Suppressor macrophage treated with lipopolysaccharide for 4 hours (primary cell): ENCODE measurements around the gene CELF1.
"Not testable (repeated sequence)": the region's sequence is repeated elsewhere in the genome, so short reads cannot be mapped to it uniquely, and the experiment has no call there.

Source experiments
- DNase-seq: peaks from one replicate; pipeline ENCODE4 v3.0.0-alpha.2; 2020

The CELF1 gene

DNA sequence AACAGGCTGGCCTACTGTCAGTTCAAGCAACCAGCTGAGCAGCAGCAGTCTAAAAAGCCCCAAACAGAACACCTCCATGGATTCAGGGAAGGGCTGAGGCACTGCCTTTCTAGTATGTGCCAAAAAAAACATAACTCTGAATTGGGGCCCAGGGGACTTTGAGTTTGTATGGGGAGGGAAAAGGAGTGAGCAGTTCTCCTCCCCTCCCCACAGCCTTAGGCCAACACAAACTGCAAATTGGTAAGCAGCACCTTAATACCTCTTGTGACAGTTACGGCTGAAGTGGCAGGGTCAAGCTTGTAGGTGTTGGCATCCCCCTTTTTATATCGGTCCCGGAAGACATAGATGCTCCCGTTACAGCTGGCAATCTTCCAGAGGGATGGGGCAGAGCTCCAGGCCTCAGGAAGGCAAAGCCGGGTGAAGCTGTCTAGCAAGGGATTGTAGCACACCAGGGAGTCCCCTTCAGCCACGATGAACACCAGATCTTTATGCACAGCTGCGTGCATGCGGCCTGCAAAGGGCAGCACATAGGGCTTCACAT lies 19.9 kb upstream of the CELF1 start:
- no peak for DNase-seq

GRCh38 chr11:47571895-47572294 lies 19.0 kb upstream of the CELF1 start:
- no peak for DNase-seq

- DNase-seq = no peak
Measured at GRCh38 chr11:47571357-47571729, 18.4 kb upstream of the CELF1 start.

DNA sequence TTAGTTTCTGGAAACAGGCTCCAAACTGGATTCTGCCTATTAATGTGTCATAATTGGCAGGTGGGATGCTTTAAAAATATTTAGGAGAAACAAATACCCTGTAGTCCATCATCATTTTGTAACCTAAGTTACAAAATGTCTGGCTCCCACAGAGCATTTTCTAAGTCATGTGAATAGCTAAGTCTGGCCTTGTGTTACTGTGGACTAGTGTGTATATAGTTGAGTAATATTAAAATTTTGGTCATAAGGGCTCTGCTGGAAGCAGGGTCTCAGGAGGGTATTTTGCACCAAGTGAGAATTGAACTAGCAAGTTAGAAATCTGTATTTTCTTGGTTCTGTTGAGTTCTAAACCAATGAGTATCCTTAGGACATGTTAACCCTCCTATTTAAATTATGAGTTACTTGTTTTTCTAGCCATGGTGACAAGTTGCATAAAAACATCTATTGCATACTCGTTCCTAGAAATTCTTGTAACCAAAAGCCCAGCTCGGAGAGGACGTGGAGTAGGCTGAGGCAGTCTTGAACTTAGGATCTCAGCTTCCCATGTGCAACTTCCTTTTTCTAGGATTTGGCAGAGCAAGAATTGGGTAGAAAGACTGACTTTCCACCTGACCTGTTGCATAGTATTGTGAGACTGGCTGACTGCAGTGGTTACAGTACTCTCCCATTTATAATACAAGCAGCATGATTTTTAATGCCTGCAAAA lies 17.9 kb upstream of the CELF1 start:
- DNase-seq = no peak

DNA sequence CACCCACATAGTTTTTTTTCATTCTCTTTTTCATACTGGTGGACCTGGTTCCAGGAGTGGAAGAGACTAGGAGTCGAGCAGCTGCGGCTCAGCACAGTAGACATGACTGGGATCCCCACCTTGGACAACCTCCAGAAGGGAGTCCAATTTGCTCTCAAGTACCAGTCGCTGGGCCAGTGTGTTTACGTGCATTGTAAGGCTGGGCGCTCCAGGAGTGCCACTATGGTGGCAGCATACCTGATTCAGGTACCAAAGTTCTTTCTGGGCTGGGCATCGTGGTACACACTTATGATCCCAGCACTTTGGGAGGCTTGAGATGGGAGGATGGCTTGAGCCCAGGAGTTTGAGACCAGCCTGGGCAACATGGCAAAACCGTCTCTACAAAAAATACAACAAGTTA lies 16.7 kb upstream of the CELF1 start:
- no peak for DNase-seq

GRCh38 chr11:47566149-47566698 lies 13.3 kb upstream of the CELF1 start:
- peak; percentile 60 for DNase-seq

- peak; percentile 79 for DNase-seq
Measured at GRCh38 chr11:47565340-47566148, 12.6 kb upstream of the CELF1 start, which contains the start of gene PTPMT1. PTPMT1 (plus strand) TSS chr11:47565599; CDS start chr11:47565623, 24 bp downstream.

- DNase-seq = no peak
Measured at GRCh38 chr11:47564933-47565339, 12.0 kb upstream of the CELF1 start.

- DNase-seq = not testable (repeated sequence)
Measured at GRCh38 chr11:47564366-47564765, 11.4 kb upstream of the CELF1 start.

GRCh38 chr11:47562393-47562792 lies 9.5 kb upstream of the CELF1 start:
- DNase-seq = not testable (repeated sequence)

- no peak for DNase-seq
Measured at GRCh38 chr11:47560426-47560825, 7.5 kb upstream of the CELF1 start.

DNA sequence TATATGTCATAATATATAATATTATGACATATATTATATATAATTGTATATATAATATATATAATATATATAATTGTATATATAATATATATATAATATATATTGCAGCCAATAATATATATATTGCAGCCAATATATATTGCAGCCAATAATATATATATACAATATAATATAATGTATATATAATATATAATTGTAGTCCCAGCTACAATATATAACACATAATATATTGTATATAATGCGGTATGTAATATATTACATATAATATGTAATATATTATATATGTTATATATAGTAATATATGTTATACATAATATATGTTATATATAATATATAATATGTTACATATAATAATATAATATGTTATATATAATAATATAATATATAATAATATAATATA lies 5.8 kb upstream of the CELF1 start:
- no peak for DNase-seq

DNA sequence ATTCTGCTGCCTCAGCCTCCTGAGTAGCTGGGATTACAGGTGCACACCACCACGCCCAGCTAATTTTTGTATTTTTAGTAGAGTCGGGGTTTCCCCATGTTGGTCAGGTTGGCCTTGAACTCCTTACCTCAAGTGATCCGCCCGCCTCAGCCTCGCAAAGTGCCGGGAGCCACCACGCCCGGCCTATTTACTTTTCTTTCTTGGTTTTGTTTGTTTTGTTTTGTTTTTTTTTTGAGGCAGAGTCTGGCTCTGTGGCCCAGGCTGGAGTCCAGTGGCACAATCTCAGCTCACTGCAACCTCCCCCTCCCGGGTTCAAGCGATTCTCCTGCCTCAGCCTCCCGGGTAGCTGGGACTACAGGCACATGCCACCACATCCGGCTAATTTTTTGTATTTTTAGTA lies 4.1 kb upstream of the CELF1 start:
- not testable (repeated sequence) for DNase-seq

- DNase-seq = no peak
Measured at GRCh38 chr11:47553406-47553743, 443 bp upstream of the CELF1 start.

GRCh38 chr11:47552056-47552565 lies 821 bp downstream of the CELF1 start:
- DNase-seq = peak; percentile 56

DNA sequence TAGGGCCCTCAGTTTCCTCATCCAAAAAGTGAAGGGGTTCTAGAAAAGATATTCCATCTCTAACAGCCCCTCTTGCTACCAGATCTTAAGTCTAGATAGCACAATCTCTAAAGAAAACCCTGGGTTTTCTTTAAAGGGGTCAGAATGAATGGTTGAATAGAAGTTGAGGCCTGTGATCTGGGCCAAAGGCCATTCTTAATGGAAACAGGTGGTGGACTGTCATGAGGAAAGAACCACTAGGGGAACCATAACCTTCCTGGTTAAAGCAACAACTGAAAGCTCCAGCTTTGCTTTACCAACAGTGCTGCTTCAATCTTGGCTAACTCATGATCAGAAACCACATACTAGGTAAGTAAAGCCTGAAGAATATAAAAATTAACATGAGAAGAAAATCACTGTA lies 1.8 kb downstream of the CELF1 start:
- peak; percentile 43 for DNase-seq

DNA sequence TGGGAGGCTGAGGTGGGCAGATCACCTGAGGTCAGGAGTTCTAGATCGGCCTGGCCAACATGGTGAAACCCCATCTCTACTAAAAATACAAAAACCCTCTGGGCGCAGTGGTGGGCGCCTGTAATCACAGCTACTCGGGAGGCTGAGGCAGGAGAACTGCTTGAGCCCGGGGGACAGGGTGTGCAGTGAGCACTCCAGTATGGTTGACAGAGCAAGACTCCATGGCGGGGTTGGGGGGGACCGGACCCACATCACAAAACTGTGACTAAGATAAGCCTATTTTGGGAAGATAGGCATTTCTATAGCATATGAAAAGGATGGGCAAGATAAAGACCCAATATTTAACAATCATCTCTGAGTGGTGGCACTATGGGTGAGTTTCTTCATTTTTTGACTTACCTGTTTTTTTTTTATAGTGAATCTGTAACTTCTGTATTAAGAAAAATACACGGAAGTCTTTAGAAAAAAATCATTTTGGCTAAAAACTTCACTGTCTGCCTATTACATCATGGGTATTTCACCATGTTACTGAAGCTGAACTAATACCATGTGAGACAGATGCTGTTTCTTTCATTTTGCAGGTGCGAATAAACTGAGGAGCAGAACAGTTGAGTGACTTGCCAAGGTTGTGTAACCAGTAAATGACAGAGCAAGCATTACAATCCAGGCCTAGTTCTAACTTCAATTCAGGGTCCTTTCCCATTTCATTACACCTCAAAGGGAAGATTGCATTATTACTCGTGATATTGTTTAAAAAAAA lies 2.5 kb downstream of the CELF1 start:
- DNase-seq = peak; percentile 49

DNA sequence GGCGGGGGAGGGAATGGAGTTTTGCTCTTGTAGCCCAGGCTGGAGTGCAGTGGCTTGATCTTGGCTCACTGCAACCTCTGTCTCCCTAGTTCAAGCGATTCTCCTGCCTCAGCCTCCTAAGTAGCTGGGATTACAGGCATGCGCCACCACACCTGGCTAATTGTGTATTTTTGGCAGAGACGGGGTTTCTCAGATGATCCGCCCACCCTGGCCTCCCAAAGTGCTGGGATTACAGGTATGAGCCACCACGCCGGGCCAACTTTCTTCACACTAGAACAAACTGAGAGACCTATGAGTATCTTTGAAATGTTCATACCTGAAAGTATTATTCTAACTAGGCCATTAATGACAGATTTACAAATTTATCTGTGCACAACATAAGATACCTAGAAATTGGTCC lies 6.7 kb downstream of the CELF1 start:
- not testable (repeated sequence) for DNase-seq

- no peak for DNase-seq
Measured at GRCh38 chr11:47545298-47545697, 7.6 kb downstream of the CELF1 start.

DNA sequence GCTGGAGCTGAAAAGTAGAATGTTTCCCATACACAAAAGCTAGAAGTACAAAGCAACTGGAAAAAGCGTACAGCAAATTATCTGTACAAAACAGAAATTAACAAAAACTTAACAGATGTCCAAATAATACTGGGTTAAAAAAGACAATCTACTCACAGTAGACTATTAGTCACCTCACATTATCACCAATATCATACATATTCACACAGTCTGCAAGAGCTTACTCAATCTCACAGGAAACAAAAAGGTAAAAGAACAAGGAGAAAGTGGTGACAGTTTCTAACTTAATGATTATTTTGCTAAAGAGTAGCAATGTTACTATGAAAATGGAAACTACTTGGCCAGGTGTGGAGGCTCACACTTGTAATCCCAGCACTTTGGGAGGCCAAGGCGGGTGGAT lies 11.9 kb downstream of the CELF1 start:
- DNase-seq = no peak

DNA sequence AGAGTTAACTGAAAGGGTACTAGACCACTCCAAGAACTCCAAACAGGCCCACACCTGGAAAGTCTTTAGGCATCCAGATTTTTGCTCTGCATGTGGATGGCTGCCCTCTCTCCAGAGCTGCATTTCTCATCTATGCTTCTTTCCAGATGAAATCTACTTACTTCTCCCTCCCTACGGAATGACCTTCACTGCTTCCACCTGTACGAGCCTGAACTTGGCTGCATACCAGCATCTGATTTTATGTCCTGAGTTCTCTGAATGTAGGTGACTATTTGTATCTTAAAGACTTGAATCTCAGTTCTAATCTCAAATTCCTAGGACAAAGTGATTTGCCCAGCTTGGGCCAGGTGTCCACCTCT lies 13.3 kb downstream of the CELF1 start:
- DNase-seq = no peak

- DNase-seq = no peak
Measured at GRCh38 chr11:47538741-47539565, 14.0 kb downstream of the CELF1 start.
